Measurements from ENCODE around the gene HHAT. TPM values are rescaled to one million over a fixed set of nuclear protein-coding genes. Genes with fewer than 3 reads are reported as not detected.

Gene HHAT
- total and polyA plus RNA-seq, 3 donors from 2014 or later: 8.5 to 24.3 (median 23.8) TPM

DNA sequence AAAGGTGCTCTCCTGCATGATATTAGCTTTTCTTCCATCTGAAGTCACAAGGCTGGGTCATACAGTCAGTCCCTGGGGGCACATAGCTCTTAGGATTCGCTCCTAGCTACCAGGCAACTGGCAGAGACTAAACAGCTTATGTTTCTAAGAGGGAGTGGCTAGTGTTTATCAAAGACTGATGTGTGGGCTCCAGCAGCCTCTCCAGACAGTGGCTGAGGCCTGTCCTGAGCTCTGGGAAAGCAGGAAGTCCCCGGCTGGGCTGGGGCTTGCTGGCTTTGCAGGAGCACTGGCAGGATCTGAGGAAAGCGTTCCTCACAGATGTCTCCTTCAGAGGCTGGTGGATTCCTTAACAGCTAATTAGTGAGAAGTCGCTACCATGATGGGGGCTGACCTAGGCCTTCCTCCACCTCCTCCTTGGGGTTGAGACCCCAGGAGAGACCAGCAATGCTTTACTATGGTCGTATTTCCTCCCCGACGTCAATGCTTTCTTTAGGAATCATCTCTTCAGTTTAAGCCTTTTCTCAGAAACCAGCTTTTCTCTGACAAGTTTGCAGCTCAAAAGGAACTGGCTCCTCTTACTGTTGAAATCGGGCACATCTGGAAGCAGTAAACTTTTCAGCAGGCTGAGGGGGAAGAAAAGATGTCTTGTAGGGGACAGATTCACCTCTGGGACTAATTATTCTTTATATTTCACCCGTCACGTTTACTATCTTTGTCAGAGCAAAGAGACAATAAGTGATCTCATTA is 33.5 kb upstream of the HHAT start:
- intact Hi-C loops (cut with DNase I; ENCODE audit: low total_unique reads): no loop called here
- Histone ChIP-seq H3K36me3 (ENCODE audit: low read depth, missing control alignments) (no peaks in the 10 kb centered on the region), H3K27me3 (no peaks in the 10 kb centered on the region), H3K4me1 (peaks cover 32% of the 10 kb centered on the region), H3K27ac (no peak overlapping the region), H3K4me3 (no peak overlapping the region), H3K9me3 (no peaks in the 10 kb centered on the region)
- peak; percentile 74 for DNase-seq
- 45 to 48% methylated on average over 8 to 10 of the region's 10 CpGs for WGBS, 2 donors
- no peak for TF ChIP-seq POLR2A (IDR thresholded peaks at IDR 0.05)
- TF ChIP-seq, protein P1, sequence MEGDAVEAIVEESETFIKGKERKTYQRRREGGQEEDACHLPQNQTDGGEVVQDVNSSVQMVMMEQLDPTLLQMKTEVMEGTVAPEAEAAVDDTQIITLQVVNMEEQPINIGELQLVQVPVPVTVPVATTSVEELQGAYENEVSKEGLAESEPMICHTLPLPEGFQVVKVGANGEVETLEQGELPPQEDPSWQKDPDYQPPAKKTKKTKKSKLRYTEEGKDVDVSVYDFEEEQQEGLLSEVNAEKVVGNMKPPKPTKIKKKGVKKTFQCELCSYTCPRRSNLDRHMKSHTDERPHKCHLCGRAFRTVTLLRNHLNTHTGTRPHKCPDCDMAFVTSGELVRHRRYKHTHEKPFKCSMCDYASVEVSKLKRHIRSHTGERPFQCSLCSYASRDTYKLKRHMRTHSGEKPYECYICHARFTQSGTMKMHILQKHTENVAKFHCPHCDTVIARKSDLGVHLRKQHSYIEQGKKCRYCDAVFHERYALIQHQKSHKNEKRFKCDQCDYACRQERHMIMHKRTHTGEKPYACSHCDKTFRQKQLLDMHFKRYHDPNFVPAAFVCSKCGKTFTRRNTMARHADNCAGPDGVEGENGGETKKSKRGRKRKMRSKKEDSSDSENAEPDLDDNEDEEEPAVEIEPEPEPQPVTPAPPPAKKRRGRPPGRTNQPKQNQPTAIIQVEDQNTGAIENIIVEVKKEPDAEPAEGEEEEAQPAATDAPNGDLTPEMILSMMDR (IDR thresholded peaks at IDR 0.05): no peak

DNA sequence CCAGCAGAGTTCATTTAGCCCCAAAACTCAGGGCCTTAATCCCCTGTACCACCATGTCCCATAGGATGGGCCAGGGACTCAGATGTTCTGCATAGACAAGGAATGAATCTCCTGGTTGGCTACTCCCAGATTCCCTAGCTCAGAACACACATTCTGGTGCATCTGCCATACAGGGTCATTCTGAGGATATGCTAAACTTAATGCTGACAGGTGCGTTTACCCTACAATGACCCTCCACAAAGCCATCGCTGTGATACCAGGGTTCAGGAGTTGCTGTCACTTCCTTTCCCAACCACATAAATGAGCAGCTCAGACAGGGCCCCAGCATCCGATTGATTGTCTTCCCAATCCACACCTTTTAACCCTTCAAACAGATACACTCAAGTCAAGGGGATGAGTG is 32.0 kb upstream of the HHAT start:
- no peak for DNase-seq
- Histone ChIP-seq H3K27me3 (no peaks in the 10 kb centered on the region), H3K4me1 (peaks cover 26% of the 10 kb centered on the region), H3K9me3 (no peaks in the 10 kb centered on the region), H3K4me3 (no peak overlapping the region), H3K36me3 (ENCODE audit: low read depth, missing control alignments) (no peaks in the 10 kb centered on the region), H3K27ac (no peak overlapping the region)
- WGBS, 2 donors: 94 to 100% methylated on average over 3 of the region's 3 CpGs
- TF ChIP-seq POLR2A (IDR thresholded peaks at IDR 0.05): no peak
- TF ChIP-seq, protein P1 (IDR thresholded peaks at IDR 0.05): no peak
- intact Hi-C loops (cut with DNase I; ENCODE audit: low total_unique reads): no loop called here

DNA sequence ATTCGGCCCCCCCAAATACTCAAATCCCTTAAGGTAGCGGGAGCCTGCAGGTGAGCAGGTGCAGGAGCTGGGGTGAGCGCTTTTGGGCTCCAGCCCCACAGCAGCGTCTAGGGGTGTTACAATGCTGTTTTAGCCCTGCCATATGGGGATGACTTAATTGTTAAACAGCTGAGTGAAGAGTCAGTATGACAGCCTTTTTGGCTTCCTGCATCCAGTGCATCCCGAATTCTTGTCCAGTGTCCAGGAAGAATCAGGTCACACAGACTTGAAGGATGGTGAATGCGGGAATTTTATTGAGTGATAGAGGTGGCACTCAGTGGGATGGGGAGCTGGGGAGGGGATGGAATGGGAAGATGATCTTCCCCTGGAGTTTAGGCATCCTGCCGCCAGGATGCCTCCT is 30.4 kb upstream of the HHAT start:
- Histone ChIP-seq H3K27ac (no peak overlapping the region), H3K4me1 (peaks cover 14% of the 10 kb centered on the region), H3K4me3 (no peak overlapping the region), H3K27me3 (no peaks in the 10 kb centered on the region), H3K36me3 (ENCODE audit: low read depth, missing control alignments) (no peaks in the 10 kb centered on the region), H3K9me3 (no peaks in the 10 kb centered on the region)
- WGBS, 2 donors: 92 to 96% methylated on average over 7 of the region's 7 CpGs
- no peak for DNase-seq
- TF ChIP-seq, protein P1 (IDR thresholded peaks at IDR 0.05): no peak
- no peak for TF ChIP-seq POLR2A (IDR thresholded peaks at IDR 0.05)
- intact Hi-C loops (cut with DNase I; ENCODE audit: low total_unique reads): no loop called here

DNA sequence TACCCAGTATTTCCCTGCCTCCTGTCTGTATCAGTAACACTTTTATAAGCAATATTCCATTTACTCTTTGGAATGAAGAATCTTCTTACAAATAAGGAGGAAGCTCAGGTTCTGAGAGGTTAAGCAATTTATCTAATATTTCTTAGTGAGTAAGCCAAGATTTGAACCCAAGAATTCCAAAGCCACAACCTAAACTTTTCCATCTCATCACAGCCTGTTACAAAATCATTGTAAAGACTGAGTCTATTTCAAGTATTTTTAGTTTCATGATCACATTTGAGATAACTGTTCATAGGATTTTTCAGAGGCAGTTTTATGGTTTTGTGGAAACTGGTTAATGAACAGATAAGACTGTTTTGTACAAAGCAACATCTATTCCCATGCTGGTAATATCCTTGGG is 29.8 kb upstream of the HHAT start:
- TF ChIP-seq, protein P1 (IDR thresholded peaks at IDR 0.05): no peak
- TF ChIP-seq POLR2A (IDR thresholded peaks at IDR 0.05): no peak
- intact Hi-C loops (cut with DNase I; ENCODE audit: low total_unique reads): no loop called here
- Histone ChIP-seq H3K4me3 (no peak overlapping the region), H3K9me3 (no peaks in the 10 kb centered on the region), H3K27ac (no peak overlapping the region), H3K36me3 (ENCODE audit: low read depth, missing control alignments) (no peaks in the 10 kb centered on the region), H3K27me3 (no peaks in the 10 kb centered on the region), H3K4me1 (peaks cover 10% of the 10 kb centered on the region)
- DNase-seq: no peak

DNA sequence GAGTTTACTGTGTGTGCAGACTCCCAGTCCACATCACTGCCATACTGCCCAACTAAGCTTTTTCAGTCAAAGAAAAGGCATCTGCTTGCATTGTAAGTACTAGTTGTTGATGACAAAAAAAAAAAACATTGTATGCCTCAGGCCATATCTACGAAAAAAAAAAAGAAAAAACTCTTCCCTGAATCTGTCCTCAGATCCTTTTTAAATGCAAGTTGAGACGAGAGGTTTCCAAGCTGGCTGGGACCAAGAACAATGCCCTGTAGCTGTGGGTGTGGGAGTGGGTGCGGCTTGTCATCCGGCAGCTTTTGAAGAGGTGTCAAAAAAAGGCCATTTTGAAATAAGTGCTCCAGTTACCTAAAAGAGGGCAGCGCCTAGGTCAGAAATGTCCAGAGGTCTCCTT is 29.2 kb upstream of the HHAT start:
- Histone ChIP-seq H3K36me3 (ENCODE audit: low read depth, missing control alignments) (no peaks in the 10 kb centered on the region), H3K4me3 (no peak overlapping the region), H3K27ac (no peak overlapping the region), H3K27me3 (no peaks in the 10 kb centered on the region), H3K4me1 (peaks cover 5% of the 10 kb centered on the region), H3K9me3 (no peaks in the 10 kb centered on the region)
- no peak for DNase-seq
- TF ChIP-seq, protein P1 (IDR thresholded peaks at IDR 0.05): no peak
- no peak for TF ChIP-seq POLR2A (IDR thresholded peaks at IDR 0.05)
- 66 to 82% methylated on average over 5 of the region's 5 CpGs for WGBS, 2 donors
- intact Hi-C loops (cut with DNase I; ENCODE audit: low total_unique reads): no loop called here

All from testis (tissue), 3 donors.